T-helper 2 cell treated with Interferon-gamma antibody and Interleukin-4, amounts not matched to agents 5 μg/mL and 100 μg/mL, for 36 hours (primary cell): Measurements from ENCODE around the gene MAP3K3.
A peak's percentile ranks its signal among the peaks of the same experiment; 100 is the strongest.

Source experiments
- DNase-seq: peaks from one replicate; pipeline ENCODE4 v3.0.0; 2021; ENCODE audit warnings: low spot score
- H3K27ac Mint-ChIP-seq: one replicate; pipeline ENCODE4 v1.8.0; 2021; ENCODE audit warnings: mild to moderate bottlenecking, mixed read lengths
- H3K27me3 Mint-ChIP-seq: one replicate; pipeline ENCODE4 v1.8.0; 2021; ENCODE audit warnings: low read depth, mixed read lengths
- H3K36me3 Mint-ChIP-seq: one replicate; pipeline ENCODE4 v1.8.0; 2021; ENCODE audit warnings: low read depth, mixed read lengths
- H3K4me1 Mint-ChIP-seq: one replicate; pipeline ENCODE4 v1.8.0; 2021; ENCODE audit warnings: low read depth, mixed read lengths
- H3K4me3 Mint-ChIP-seq: one replicate; pipeline ENCODE4 v1.8.0; 2022; ENCODE audit warnings: mild to moderate bottlenecking, moderate library complexity, mixed read lengths
- H3K9me3 Mint-ChIP-seq: one replicate; pipeline ENCODE4 v1.8.0; 2021; ENCODE audit warnings: mixed read lengths

MAP3K3 gene

DNA sequence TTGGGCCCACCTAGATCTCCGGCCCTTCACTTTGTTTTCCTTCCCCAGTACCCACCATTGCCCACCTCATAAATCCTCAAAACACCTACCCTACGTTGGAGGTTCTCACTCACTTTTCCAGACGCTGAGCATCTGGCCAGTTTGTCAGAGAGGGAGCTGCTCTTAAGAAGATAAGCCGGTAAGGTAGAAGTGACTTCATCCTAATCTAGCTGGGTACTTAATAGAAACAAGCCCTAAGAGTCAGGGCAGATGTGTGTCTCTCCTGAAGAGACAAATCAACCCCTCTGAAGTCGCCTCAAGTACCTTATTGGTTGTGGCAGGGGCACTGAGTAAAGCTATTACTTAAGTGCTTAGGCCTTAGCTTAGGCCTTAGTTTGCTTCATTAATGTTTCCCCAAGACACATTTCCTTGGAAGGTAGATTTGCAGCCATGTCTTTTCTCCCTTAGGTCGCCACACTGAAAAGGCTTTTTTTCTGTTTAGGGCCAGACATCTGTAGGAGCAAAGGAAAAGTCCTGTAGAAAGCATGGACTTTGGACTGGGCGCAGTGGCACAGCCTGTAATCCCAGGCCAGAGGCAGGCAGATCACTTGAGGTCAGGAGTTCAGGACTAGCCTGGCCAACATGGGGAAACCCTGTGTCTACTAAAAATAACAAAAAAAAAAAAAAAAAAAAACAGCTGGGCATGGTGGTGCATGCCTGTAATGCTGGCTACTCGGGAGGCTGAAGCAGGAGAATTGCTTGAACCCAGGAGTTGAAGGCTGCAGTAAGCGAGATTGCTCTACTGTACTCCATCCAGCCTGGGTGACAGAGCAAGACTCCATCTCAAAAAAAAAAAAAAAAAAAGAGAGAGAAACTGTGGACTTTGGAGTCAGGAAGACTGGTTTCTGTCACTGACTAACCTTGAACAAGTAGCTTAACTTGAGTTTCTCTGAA is 20.5 kb upstream of the MAP3K3 start:
- Mint-ChIP-seq H3K36me3 (peaks cover 21% of the 10 kb centered on the region), H3K4me3 (peak overlapping the region; percentile 97), H3K27ac (peak overlapping the region; percentile 94), H3K9me3 (no peaks in the 10 kb centered on the region), H3K4me1 (peaks cover 33% of the 10 kb centered on the region), H3K27me3 (no peaks in the 10 kb centered on the region)
- DNase-seq = no peak

- Mint-ChIP-seq H3K27me3 (no peaks in the 10 kb centered on the region), H3K36me3 (peaks cover 35% of the 10 kb centered on the region), H3K4me1 (peaks cover 19% of the 10 kb centered on the region), H3K27ac (peak overlapping the region; percentile 65), H3K4me3 (no peak overlapping the region), H3K9me3 (no peaks in the 10 kb centered on the region)
- no peak for DNase-seq
Observed at GRCh38 chr17:63609816-63610573, 12.2 kb upstream of the MAP3K3 start.

DNA sequence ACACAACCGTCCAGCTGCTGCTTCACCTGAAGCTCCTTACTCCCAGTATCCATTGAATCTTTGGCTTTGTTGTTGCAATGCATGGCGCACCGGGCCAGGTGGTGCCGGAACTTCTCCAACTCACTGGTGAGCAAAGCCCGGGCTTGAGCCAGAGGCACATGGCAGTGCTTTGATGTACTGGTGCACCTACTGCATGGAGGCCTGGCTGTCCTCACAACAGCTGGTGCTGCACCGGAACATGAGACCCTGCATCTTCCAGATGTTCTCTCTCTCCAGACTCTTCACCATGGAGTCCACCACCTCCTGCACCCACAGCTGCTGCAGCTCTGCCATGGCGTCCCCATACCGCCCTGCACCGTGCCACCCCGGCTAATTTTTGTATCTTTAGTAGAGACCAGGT is 11.4 kb upstream of the MAP3K3 start:
- Mint-ChIP-seq H3K4me3 (no peak overlapping the region), H3K9me3 (no peaks in the 10 kb centered on the region), H3K27ac (peak overlapping the region; percentile 65), H3K36me3 (peaks cover 28% of the 10 kb centered on the region), H3K27me3 (no peaks in the 10 kb centered on the region), H3K4me1 (peaks cover 18% of the 10 kb centered on the region)
- DNase-seq = no peak

DNA sequence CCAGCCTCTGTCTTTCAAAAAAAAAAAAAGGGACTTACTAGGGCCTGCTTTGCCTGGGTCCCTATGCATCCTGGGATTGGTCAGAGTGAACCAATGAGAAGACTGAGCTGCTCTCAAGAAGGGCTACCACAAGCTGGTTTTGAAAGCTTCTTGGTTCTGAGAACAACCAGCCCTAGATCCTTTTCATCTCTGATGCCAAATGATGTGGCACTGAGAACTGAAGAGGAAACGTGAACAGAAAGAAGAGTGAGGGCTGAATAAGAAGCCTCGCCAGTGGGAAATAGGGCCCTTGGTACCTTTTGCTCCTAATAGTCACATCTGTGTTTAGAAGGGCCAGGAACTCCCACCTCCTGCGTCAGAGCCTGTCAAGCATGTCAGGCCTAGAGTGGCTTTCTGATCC is 10.9 kb upstream of the MAP3K3 start:
- H3K36me3 Mint-ChIP-seq = peaks cover 23% of the 10 kb centered on the region
- no peak overlapping the region for H3K4me3 Mint-ChIP-seq
- peak overlapping the region; percentile 65 for H3K27ac Mint-ChIP-seq
- DNase-seq = no peak
- H3K27me3 Mint-ChIP-seq = no peaks in the 10 kb centered on the region
- peaks cover 17% of the 10 kb centered on the region for H3K4me1 Mint-ChIP-seq
- no peaks in the 10 kb centered on the region for H3K9me3 Mint-ChIP-seq

DNA sequence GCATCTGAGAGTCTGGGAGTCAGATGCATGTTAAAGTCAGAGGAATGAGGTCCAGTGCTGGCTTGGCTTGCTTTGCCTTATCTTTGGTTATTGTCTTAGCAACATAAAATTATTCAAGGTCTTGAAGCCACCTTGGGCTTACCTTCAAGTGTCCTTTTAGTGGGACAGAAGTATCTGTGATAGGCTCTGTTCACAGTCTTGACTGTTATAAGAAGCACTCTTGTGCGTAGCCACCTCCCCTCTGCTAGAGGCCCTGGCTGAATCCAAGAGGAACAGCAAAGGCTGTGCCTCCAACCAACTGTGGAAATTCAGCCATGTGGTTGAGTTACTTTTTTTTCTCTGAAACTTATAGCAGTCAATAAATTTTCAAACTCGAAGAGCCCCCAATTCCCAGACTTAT is 8.6 kb upstream of the MAP3K3 start:
- no peak for DNase-seq
- Mint-ChIP-seq H3K27ac (no peak overlapping the region), H3K4me1 (peaks cover 17% of the 10 kb centered on the region), H3K27me3 (peaks cover 13% of the 10 kb centered on the region), H3K4me3 (no peak overlapping the region), H3K9me3 (no peaks in the 10 kb centered on the region), H3K36me3 (peaks cover 15% of the 10 kb centered on the region)

DNA sequence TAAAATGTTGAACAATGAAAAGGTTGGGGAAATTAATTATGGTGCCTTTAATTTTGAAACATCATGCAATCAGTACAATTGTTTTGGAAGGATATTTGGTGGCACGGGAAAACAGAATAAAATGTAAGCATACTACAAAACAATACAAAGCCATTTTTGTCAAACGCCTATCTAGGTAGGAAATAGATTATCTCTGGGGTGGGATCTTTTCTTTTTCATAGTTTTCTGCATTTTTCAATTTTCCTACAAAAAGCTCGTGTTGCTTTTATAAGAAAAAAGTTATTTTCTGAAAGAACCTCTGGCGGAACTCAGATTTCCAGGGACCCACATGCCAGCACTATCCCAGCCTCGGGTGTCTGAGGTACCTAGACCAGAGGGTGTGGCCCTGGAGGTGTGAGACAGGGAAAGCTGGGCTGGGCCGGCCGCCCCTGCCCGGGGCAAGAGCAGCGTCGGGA is 961 bp upstream of the MAP3K3 start:
- Mint-ChIP-seq H3K27me3 (peaks cover 13% of the 10 kb centered on the region), H3K9me3 (no peaks in the 10 kb centered on the region), H3K4me3 (peak overlapping the region; percentile 87), H3K4me1 (peaks cover 21% of the 10 kb centered on the region), H3K27ac (peak overlapping the region; percentile 70), H3K36me3 (peaks cover 2% of the 10 kb centered on the region)
- no peak for DNase-seq

GRCh38 chr17:63622574-63623390 is 565 bp downstream of the MAP3K3 start:
- Mint-ChIP-seq H3K9me3 (no peaks in the 10 kb centered on the region), H3K27ac (peak overlapping the region; percentile 96)
- DNase-seq = peak; percentile 72

DNA sequence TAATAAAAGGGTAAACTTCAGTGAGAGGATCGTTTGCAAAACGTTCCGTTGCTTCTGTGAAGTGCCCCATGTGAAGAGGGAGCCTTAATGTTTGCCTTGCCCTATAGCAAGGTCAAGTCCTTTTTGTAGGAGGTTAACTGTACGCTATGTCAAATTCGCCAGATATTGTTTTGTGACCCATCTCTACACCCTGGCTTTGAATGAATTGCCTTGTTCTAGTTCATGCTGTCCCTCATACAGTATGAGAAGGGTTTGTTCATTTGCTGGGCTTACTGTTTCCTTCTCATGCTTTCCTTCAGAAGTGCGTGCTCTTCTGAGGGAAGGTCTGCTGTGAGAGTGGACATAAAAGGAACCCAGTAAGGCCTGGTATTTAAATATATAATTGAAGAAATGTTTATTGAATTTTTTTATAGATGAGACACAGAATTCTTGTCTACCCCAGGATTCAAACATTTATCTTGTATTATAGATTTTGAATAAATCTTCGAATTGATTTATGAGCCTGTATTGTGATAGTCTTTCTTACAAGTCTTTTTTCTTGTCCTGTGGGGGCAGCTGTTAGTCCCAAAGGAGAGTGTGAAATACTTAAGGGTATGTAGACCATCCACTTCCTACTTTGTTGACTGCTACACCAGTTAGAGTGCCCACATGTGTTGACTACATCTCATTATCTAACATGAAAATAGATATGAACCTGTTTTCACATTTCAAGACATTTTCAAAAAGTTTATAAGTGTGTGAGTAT is 1.7 kb downstream of the MAP3K3 start:
- DNase-seq = no peak
- Mint-ChIP-seq H3K9me3 (no peaks in the 10 kb centered on the region), H3K4me3 (peak overlapping the region; percentile 99), H3K27ac (no peak overlapping the region), H3K27me3 (no peaks in the 10 kb centered on the region), H3K36me3 (peaks cover 2% of the 10 kb centered on the region), H3K4me1 (peaks cover 24% of the 10 kb centered on the region)

More at GRCh38 chr17:63622574-63623390, 565 bp downstream of the MAP3K3 start:
- Mint-ChIP-seq H3K36me3 (peaks cover 2% of the 10 kb centered on the region), H3K4me1 (peaks cover 24% of the 10 kb centered on the region), H3K27me3 (peaks cover 9% of the 10 kb centered on the region), H3K4me3 (peak overlapping the region; percentile 99)

DNA sequence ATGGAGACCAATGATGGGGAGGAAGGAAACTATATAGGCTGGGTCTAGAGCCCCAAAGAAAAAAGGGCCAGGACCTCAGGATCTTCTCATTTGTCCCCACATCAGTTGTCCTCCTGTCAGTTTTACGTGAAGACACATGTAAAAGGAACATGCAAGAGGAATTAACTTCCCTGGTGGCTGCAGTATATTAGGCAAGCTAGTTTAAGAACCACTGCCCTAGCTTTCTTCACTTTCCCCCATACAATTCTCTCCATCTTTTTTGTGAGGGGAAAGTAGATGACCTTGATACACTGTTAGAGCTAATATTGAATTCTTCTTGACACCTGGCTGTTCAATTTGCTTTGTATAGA is 2.3 kb downstream of the MAP3K3 start:
- Mint-ChIP-seq H3K9me3 (no peaks in the 10 kb centered on the region), H3K27me3 (no peaks in the 10 kb centered on the region), H3K4me3 (peak overlapping the region; percentile 50), H3K36me3 (peaks cover 2% of the 10 kb centered on the region), H3K27ac (no peak overlapping the region), H3K4me1 (peaks cover 24% of the 10 kb centered on the region)
- DNase-seq = no peak

DNA sequence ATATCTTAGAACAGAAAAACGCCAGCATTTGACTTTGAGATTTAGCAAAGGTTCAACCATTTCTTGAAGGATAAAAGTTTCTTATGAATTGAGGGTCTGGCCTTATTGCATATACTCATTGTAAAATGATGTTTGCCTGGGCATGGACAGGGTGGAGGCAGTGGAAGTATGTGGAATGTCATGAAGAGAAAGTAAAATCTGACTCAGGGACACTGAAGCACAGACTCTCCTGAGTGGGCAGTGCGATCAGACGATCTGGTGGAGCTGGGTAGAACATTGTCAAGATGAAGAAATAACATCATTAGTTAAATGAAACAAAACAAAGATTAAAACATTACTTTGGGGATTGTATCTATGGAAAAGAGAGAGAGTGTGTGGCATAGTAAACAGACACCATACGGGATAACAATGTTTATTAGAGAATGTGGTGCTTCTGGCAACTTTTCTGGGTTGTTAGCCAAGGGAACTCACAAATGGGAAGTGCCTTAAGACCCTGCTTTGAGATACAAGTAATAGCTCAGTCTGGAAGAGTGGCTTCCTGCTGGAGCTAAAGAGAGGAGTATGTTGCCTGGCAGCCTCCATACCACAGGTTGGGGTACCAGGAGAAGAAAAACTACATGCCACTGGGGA is 4.4 kb downstream of the MAP3K3 start:
- Mint-ChIP-seq H3K27ac (no peak overlapping the region), H3K36me3 (peaks cover 2% of the 10 kb centered on the region), H3K4me3 (no peak overlapping the region), H3K9me3 (no peaks in the 10 kb centered on the region), H3K4me1 (peaks cover 18% of the 10 kb centered on the region), H3K27me3 (no peaks in the 10 kb centered on the region)
- DNase-seq = no peak

DNA sequence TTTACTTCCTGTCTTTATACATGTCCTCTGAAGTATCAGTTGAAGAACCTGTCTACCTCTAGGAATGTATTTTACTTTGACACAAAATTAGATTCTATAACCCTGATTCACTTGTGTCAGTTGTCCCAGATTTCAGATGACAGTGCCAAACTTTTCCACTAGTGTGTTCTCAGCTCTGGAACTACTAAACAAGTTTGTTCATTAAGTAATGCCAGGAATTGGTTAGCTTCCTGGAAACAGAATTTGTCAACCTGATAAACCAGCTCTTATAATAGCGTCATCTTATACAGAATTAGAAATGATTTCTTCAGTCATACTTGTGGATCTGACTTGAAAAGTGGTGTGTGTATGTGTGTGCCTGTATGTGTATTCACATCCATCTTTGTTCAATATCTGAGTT is 7.4 kb downstream of the MAP3K3 start:
- peaks cover 16% of the 10 kb centered on the region for H3K4me1 Mint-ChIP-seq

GRCh38 chr17:63631062-63631461 is 8.8 kb downstream of the MAP3K3 start:
- H3K4me1 Mint-ChIP-seq = peaks cover 14% of the 10 kb centered on the region
- DNase-seq = no peak
- no peaks in the 10 kb centered on the region for H3K9me3 Mint-ChIP-seq
- H3K27ac Mint-ChIP-seq = no peak overlapping the region
- H3K27me3 Mint-ChIP-seq = no peaks in the 10 kb centered on the region
- no peak overlapping the region for H3K4me3 Mint-ChIP-seq
- H3K36me3 Mint-ChIP-seq = peaks cover 9% of the 10 kb centered on the region

More for the DNA sequence above, 7.4 kb downstream of the MAP3K3 start:
- Mint-ChIP-seq H3K36me3 (peaks cover 9% of the 10 kb centered on the region), H3K27ac (no peak overlapping the region), H3K4me3 (no peak overlapping the region), H3K27me3 (no peaks in the 10 kb centered on the region), H3K9me3 (no peaks in the 10 kb centered on the region)
- no peak for DNase-seq

DNA sequence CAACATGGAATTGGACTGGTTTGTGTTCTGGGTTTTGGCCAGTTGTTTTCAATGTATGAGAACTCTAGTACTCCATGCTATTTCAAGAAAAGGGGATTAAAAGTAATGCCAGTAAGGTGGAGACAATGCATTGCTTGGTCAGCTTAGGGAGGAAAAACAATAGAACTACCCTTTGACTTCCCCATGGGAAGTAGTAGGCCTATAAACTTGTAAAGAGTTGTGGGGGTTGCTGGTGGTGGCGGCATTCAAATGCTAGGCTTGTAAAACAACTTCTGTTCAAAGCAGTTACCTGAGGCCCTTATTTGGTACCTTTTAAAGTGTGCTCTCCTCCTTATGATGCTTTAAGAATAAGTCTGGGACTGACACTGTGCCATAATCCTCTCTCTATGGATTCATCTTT is 9.4 kb downstream of the MAP3K3 start:
- no peak for DNase-seq
- H3K9me3 Mint-ChIP-seq = no peaks in the 10 kb centered on the region
- H3K27me3 Mint-ChIP-seq = no peaks in the 10 kb centered on the region
- no peak overlapping the region for H3K4me3 Mint-ChIP-seq
- peaks cover 13% of the 10 kb centered on the region for H3K36me3 Mint-ChIP-seq
- H3K4me1 Mint-ChIP-seq = peaks cover 12% of the 10 kb centered on the region
- no peak overlapping the region for H3K27ac Mint-ChIP-seq
